Neural cell (in vitro differentiated cells): ENCODE results near the gene APOBEC3H. TPM values are rescaled to one million over a fixed set of nuclear protein-coding genes. Genes with fewer than 3 reads are reported as not detected.
"Not testable (repeated sequence)": the region's sequence is repeated elsewhere in the genome, so short reads cannot be mapped to it uniquely, and the experiment has no call there.

ENCODE experiments used
- H2AFZ ChIP-seq: fragments of 200-600, 300-800 bp; sonication (generic), shearing (Covaris generic); 2 replicates; pipeline ENCODE4 v1.6.0; 2014; ENCODE audit warnings: low read depth, mild to moderate bottlenecking, antibody characterized with exemption, low read length, moderate library complexity
- H3F3A ChIP-seq: fragments of 200-600 bp; shearing (Covaris generic); 2 replicates; pipeline ENCODE4 v1.6.1; 2016; ENCODE audit warnings: mild to moderate bottlenecking, moderate library complexity, mixed read lengths, antibody characterized with exemption, low read length; ENCODE audit not compliant: insufficient read depth, poor library complexity, severe bottlenecking
- H3K27ac ChIP-seq: fragments of 200-600, 300-800 bp; sonication (generic), shearing (Covaris generic); 2 replicates; pipeline ENCODE4 v1.5.1; 2014; ENCODE audit warnings: mild to moderate bottlenecking, low read length, moderate library complexity
- H3K27me3 ChIP-seq: fragments of 300-800, 200-600 bp; sonication (generic), shearing (Covaris generic); 2 replicates; pipeline ENCODE4 v1.6.0; 2014; ENCODE audit warnings: mild to moderate bottlenecking, low read depth, low read length, moderate library complexity; ENCODE audit not compliant: insufficient read depth
- H3K36me3 ChIP-seq: fragments of 300-800, 200-600 bp; sonication (generic), shearing (Covaris generic); 2 replicates; pipeline ENCODE4 v1.5.1; 2014; ENCODE audit warnings: mild to moderate bottlenecking, antibody characterized with exemption, low read length, moderate library complexity; ENCODE audit not compliant: insufficient read depth
- H3K4me2 ChIP-seq: fragments of 300-800, 200-600 bp; sonication (generic), shearing (Covaris generic); 2 replicates; pipeline ENCODE4 v1.6.0; 2014; ENCODE audit warnings: mild to moderate bottlenecking, low read length
- H3K4me3 ChIP-seq: fragments of 300-800, 200-600 bp; sonication (generic), shearing (Covaris generic); 2 replicates; pipeline ENCODE4 v1.5.1; 2014; ENCODE audit warnings: mild to moderate bottlenecking, low read length, moderate library complexity
- H3K79me2 ChIP-seq: fragments of 200-600 bp; shearing (Covaris generic); replicated peaks from 2 replicates; pipeline ENCODE4 v1.6.0; 2014; ENCODE audit warnings: mild to moderate bottlenecking, low read length, moderate library complexity; ENCODE audit not compliant: insufficient read depth
- H3K9ac ChIP-seq: fragments of 300-800, 200-600 bp; sonication (generic), shearing (Covaris generic); 2 replicates; pipeline ENCODE4 v1.6.1; 2016; ENCODE audit warnings: mild to moderate bottlenecking, low read length, mixed read lengths
- H3K9me2 ChIP-seq: fragments of 200-600 bp; shearing (Covaris generic); 2 replicates; pipeline ENCODE4 v1.6.1; 2016; ENCODE audit warnings: mild to moderate bottlenecking, low read length, mixed read lengths; ENCODE audit not compliant: insufficient read depth
- H3K9me3 ChIP-seq: fragments of 200-600, 300-800 bp; sonication (generic), shearing (Covaris generic); 2 replicates; pipeline ENCODE4 v1.6.1; 2016; ENCODE audit warnings: mild to moderate bottlenecking, mixed run types, low read length, moderate library complexity, mixed read lengths
- H4K20me1 ChIP-seq: fragments of 200-600 bp; shearing (Covaris generic); 2 replicates; pipeline ENCODE4 v1.6.1; 2016; ENCODE audit warnings: mild to moderate bottlenecking, mixed run types; ENCODE audit not compliant: insufficient read depth
- polyA plus RNA-seq: library from polyadenylated mRNA; depleted of rRNA; stranded (reverse); fragments of >200 nt; gene quantifications from 2 replicates; pipeline ENCODE4 v1.2.3, GENCODE V29; 2014
- TF ChIP-seq, protein P1 (sequence below): fragments of 450-650 bp; IDR thresholded peaks from 2 replicates; pipeline ENCODE4 v1.5.1; 2014; ENCODE audit warnings: antibody characterized with exemption, mild to moderate bottlenecking, moderate library complexity; ENCODE audit not compliant: poor library complexity, severe bottlenecking

APOBEC3H gene
- polyA plus RNA-seq, 1 donor from 2014 or later = not detected

DNA sequence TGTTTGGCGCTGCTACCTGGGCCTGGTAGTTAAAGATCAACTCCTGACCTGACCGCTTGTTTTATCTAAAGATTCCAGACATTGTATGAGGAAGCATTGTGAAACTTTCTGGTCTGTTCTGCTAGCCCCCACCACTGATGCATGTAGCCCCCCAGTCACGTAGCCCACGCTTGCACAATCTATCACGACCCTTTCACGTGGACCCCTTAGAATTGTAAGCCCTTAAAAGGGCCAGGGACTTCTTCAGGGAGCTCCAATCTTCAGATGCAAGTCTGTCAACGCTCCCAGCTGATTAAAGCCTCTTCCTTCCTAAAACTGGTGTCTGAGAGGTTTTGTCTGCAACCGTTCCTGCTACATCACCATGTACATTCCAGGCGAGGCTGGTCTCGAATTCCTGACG lies 41.4 kb upstream of the APOBEC3H start:
- H4K20me1 ChIP-seq = no peaks in the 10 kb centered on the region
- H3K9me2 ChIP-seq = no peaks in the 10 kb centered on the region
- no peak overlapping the region for H3K27ac ChIP-seq
- no peak overlapping the region for H2AFZ ChIP-seq
- no peaks in the 10 kb centered on the region for H3F3A ChIP-seq
- no peak overlapping the region for H3K4me3 ChIP-seq
- TF ChIP-seq, protein P1, sequence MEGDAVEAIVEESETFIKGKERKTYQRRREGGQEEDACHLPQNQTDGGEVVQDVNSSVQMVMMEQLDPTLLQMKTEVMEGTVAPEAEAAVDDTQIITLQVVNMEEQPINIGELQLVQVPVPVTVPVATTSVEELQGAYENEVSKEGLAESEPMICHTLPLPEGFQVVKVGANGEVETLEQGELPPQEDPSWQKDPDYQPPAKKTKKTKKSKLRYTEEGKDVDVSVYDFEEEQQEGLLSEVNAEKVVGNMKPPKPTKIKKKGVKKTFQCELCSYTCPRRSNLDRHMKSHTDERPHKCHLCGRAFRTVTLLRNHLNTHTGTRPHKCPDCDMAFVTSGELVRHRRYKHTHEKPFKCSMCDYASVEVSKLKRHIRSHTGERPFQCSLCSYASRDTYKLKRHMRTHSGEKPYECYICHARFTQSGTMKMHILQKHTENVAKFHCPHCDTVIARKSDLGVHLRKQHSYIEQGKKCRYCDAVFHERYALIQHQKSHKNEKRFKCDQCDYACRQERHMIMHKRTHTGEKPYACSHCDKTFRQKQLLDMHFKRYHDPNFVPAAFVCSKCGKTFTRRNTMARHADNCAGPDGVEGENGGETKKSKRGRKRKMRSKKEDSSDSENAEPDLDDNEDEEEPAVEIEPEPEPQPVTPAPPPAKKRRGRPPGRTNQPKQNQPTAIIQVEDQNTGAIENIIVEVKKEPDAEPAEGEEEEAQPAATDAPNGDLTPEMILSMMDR = no peak
- no peak overlapping the region for H3K9ac ChIP-seq
- H3K9me3 ChIP-seq = no peaks in the 10 kb centered on the region
- H3K27me3 ChIP-seq = no peaks in the 10 kb centered on the region
- H3K4me2 ChIP-seq = no peak overlapping the region
- no peaks in the 10 kb centered on the region for H3K36me3 ChIP-seq
- H3K79me2 ChIP-seq = no peaks in the 10 kb centered on the region

DNA sequence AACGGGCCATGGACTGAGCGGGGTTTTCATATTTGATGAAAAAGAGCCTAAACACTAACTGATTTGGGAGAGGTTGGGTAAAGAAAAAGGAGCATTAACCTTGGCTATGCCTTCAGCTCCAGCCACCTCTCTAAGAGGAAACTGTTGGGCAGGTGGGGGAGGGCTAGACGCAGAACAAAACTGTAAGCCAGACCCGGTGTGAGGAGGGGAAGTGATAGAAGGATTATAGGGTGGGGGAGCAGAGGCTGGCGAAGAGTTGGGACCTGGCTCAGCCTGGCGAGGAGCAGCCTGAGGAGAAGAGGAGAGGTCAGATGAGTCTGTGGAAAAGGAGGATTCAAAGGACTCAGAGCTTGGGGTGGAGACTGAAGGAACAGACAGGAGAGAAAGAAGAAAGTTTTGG lies 35.8 kb upstream of the APOBEC3H start:
- not testable (repeated sequence) for H3F3A ChIP-seq

DNA sequence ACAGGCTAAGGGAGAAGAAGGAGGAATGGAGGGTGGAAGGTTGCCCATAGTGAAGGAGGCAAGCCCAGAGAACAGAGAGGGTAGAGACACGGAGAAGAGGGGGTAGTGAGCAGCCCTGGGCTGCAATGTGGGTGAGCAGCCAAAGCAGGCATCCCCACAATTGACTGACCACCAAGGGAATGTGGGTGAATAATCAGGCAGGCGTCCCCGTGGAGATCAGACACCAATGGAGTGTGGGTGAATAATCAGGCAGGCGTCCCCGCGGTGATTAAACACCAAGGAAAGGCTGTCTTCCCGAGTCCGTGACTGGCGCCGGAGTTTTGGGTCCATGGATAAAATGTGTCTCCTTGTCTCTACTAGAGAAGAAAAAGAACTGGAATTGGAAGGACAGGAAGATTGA lies 35.1 kb upstream of the APOBEC3H start:
- not testable (repeated sequence) for H3K4me2 ChIP-seq, H3K27me3 ChIP-seq, H3K9me2 ChIP-seq, H3F3A ChIP-seq, H3K9ac ChIP-seq, H3K27ac ChIP-seq, H3K79me2 ChIP-seq, H3K9me3 ChIP-seq, H2AFZ ChIP-seq, H3K4me3 ChIP-seq, H4K20me1 ChIP-seq, H3K36me3 ChIP-seq

More for the DNA sequence above, 35.8 kb upstream of the APOBEC3H start:
- not testable (repeated sequence) for H3K9me2 ChIP-seq, H4K20me1 ChIP-seq, H3K36me3 ChIP-seq, H3K9ac ChIP-seq, H3K4me3 ChIP-seq, H3K79me2 ChIP-seq, H3K9me3 ChIP-seq, H3K4me2 ChIP-seq, H2AFZ ChIP-seq, H3K27ac ChIP-seq, H3K27me3 ChIP-seq

DNA sequence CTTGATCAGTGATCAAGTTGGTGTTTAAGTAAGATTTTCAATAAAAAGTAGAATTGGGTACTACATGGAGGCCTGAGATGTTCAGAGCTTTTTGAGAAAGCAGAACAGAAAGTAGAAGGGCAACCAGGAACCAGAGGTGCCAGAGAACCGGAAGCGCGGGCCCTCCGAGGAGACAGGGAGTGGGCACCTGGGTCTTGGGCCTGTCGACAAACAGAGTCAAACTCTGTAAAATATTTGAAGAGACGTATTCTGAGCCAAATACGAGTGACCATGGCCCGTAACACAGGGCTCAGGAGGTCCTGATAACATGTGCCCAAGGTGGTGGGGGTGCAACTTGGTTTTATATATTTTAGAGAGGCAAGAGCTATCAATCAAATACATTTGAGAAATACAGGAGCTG lies 33.1 kb upstream of the APOBEC3H start:
- not testable (repeated sequence) for H3K4me3 ChIP-seq, H3K79me2 ChIP-seq, H4K20me1 ChIP-seq, H3K4me2 ChIP-seq, H2AFZ ChIP-seq, H3K9me2 ChIP-seq, H3K27ac ChIP-seq, H3F3A ChIP-seq, H3K9ac ChIP-seq, H3K9me3 ChIP-seq, H3K36me3 ChIP-seq, H3K27me3 ChIP-seq

DNA sequence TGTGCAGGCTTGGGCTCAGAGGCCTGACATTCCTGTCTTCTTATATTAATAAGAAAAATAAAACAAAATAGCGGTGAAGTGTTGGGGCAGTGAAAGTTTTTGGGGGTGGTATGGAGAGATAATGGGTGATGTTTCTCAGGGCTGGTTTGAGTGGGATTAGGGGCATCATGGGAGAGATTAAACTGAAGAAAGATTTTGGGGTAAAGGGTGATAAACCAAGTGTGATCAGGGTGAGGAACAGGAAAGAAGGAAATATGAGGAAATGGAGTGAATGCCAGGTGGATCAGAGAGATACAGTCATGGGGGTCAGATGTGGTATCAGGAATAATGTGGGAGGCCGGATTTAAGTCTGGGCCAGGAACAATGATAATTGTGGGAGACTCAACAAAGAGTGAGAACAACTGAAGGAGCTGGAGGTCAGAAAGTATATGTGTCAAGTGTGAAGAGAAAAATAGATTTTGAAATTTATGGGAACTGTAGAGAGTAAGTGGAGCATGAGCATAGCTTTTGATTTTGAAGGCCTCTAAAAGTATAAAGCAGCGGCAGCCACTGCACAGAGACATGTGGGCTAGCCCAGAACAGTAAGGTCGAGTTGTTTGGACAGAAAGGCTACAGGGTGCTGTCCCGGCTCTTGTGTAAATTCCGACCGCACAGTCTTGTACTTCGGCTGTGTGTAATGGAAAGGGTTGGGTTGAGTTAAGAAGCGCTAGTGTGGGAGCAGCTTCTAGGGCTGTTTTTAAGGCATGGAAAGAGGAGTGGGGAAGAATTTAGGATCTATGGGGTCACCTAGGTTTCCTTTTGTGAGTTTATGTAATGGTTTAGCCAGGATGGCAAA lies 30.4 kb upstream of the APOBEC3H start:
- not testable (repeated sequence) for H3K4me2 ChIP-seq, H3K27me3 ChIP-seq, H2AFZ ChIP-seq, H3K9ac ChIP-seq, H3K36me3 ChIP-seq, H3K27ac ChIP-seq, H3K79me2 ChIP-seq, H3K4me3 ChIP-seq, H3K9me3 ChIP-seq, H4K20me1 ChIP-seq, H3K9me2 ChIP-seq, H3F3A ChIP-seq
